ENCODE results near the gene SECISBP2. TPM values are rescaled to one million over a fixed set of nuclear protein-coding genes. Genes with fewer than 3 reads are reported as not detected.
"Not testable (repeated sequence)": the region's sequence is repeated elsewhere in the genome, so short reads cannot be mapped to it uniquely, and the experiment has no call there.

The SECISBP2 gene
- total RNA-seq, 1 experiment from 2014 or later, result 47.9 TPM

GRCh38 chr9:89295400-89295799 is 22.9 kb upstream of the SECISBP2 start:
- H3K36me3 ChIP-seq, result no peaks in the 10 kb centered on the region
- H3K27ac ChIP-seq, result no peak overlapping the region
- H3K9me3 ChIP-seq (replicated peaks), result peaks cover 5% of the 10 kb centered on the region
- DNase-seq, result no peak
- H3K27me3 ChIP-seq, result no peaks in the 10 kb centered on the region
- peaks cover 4% of the 10 kb centered on the region; the same call in 1 of the 2 replicates for H3K4me1 ChIP-seq
- no peak overlapping the region for H3K4me3 ChIP-seq

GRCh38 chr9:89301996-89302395 is 16.3 kb upstream of the SECISBP2 start:
- H3K9me3 ChIP-seq (replicated peaks); H3K4me3 ChIP-seq; H3K4me1 ChIP-seq; H3K27me3 ChIP-seq; H3K36me3 ChIP-seq; H3K27ac ChIP-seq; DNase-seq: not testable (repeated sequence)

- Histone ChIP-seq H3K27ac (no peak overlapping the region), H3K27me3 (no peaks in the 10 kb centered on the region), H3K4me1 (peaks cover under 1% of the 10 kb centered on the region; the same call in 1 of the 2 replicates), H3K36me3 (no peaks in the 10 kb centered on the region), H3K4me3 (no peak overlapping the region), H3K9me3 (replicated peaks) (peaks cover 4% of the 10 kb centered on the region; the same call in 1 of the 2 replicates)
- DNase-seq, result no peak
Measured at GRCh38 chr9:89304020-89304833, 14.1 kb upstream of the SECISBP2 start.

- H3K36me3 ChIP-seq, result no peaks in the 10 kb centered on the region
- no peaks in the 10 kb centered on the region for H3K27me3 ChIP-seq
- H3K4me1 ChIP-seq, result no peaks in the 10 kb centered on the region; the same call in 1 of the 2 replicates
- peaks cover 4% of the 10 kb centered on the region; the same call in 1 of the 2 replicates for H3K9me3 ChIP-seq (replicated peaks)
- no peak overlapping the region for H3K27ac ChIP-seq
- H3K4me3 ChIP-seq, result no peak overlapping the region
- no peak for DNase-seq
Measured at GRCh38 chr9:89304834-89305188, 13.5 kb upstream of the SECISBP2 start.

- H3K36me3 ChIP-seq, result no peaks in the 10 kb centered on the region
- H3K27ac ChIP-seq, result no peak overlapping the region
- H3K4me1 ChIP-seq, result no peaks in the 10 kb centered on the region; the same call in 1 of the 2 replicates
- no peak overlapping the region for H3K4me3 ChIP-seq
- no peak for DNase-seq
- peaks cover 4% of the 10 kb centered on the region; the same call in 1 of the 2 replicates for H3K9me3 ChIP-seq (replicated peaks)
- H3K27me3 ChIP-seq, result no peaks in the 10 kb centered on the region
Measured at GRCh38 chr9:89305868-89306267, 12.4 kb upstream of the SECISBP2 start.

- peaks cover 6% of the 10 kb centered on the region for H3K4me1 ChIP-seq
- H3K27ac ChIP-seq, result no peak overlapping the region
- H3K27me3 ChIP-seq, result no peaks in the 10 kb centered on the region
- H3K9me3 ChIP-seq (replicated peaks), result peaks cover 4% of the 10 kb centered on the region; the same call in 1 of the 2 replicates
- peaks cover 24% of the 10 kb centered on the region for H3K36me3 ChIP-seq
- H3K4me3 ChIP-seq, result no peak overlapping the region
- no peak for DNase-seq
Measured at GRCh38 chr9:89309166-89309565, 9.1 kb upstream of the SECISBP2 start.

GRCh38 chr9:89309608-89310474 is 8.5 kb upstream of the SECISBP2 start:
- Histone ChIP-seq H3K4me3 (peak overlapping the region; percentile 75), H3K4me1 (peaks cover 9% of the 10 kb centered on the region), H3K36me3 (peaks cover 31% of the 10 kb centered on the region), H3K27me3 (no peaks in the 10 kb centered on the region), H3K27ac (peak overlapping the region; percentile 94), H3K9me3 (replicated peaks) (no peaks in the 10 kb centered on the region)
- peak in 1 of 2 experiments; percentile 9 for DNase-seq

- Histone ChIP-seq H3K36me3 (peaks cover 40% of the 10 kb centered on the region), H3K4me1 (peaks cover 9% of the 10 kb centered on the region), H3K27ac (peak within 1 kb of the TSS; percentile 94), H3K9me3 (replicated peaks) (no peaks in the 10 kb centered on the region), H3K27me3 (no peaks in the 10 kb centered on the region), H3K4me3 (peak within 1 kb of the TSS; percentile 92)
- peak; percentile 100 for DNase-seq
Measured at GRCh38 chr9:89310475-89311345, 7.6 kb upstream of the SECISBP2 start, which contains the start of gene CKS2. Gene CKS2 (plus strand): TSS chr9:89311195. CDS start chr9:89311293, 98 bp downstream.

GRCh38 chr9:89311346-89312221 is 6.7 kb upstream of the SECISBP2 start:
- DNase-seq, result peak in 1 of 2 experiments; percentile 42
- Histone ChIP-seq H3K27me3 (no peaks in the 10 kb centered on the region), H3K36me3 (peaks cover 47% of the 10 kb centered on the region), H3K27ac (peak overlapping the region; percentile 67), H3K4me1 (peaks cover 9% of the 10 kb centered on the region), H3K4me3 (peak overlapping the region; percentile 92), H3K9me3 (replicated peaks) (no peaks in the 10 kb centered on the region)

GRCh38 chr9:89312222-89312571 is 6.1 kb upstream of the SECISBP2 start:
- Histone ChIP-seq H3K36me3 (peaks cover 53% of the 10 kb centered on the region), H3K4me3 (peak overlapping the region; percentile 92), H3K4me1 (peaks cover 9% of the 10 kb centered on the region), H3K27me3 (no peaks in the 10 kb centered on the region), H3K9me3 (replicated peaks) (no peaks in the 10 kb centered on the region), H3K27ac (peak overlapping the region; percentile 67)
- DNase-seq, result peak in 1 of 2 experiments; percentile 39

GRCh38 chr9:89313842-89314241 is 4.5 kb upstream of the SECISBP2 start:
- peak in 1 of 2 experiments; percentile 44 for DNase-seq
- peak overlapping the region; percentile 92 for H3K4me3 ChIP-seq
- no peaks in the 10 kb centered on the region for H3K27me3 ChIP-seq
- peaks cover 63% of the 10 kb centered on the region for H3K36me3 ChIP-seq
- no peaks in the 10 kb centered on the region for H3K9me3 ChIP-seq (replicated peaks)
- H3K27ac ChIP-seq, result no peak overlapping the region
- H3K4me1 ChIP-seq, result peaks cover 17% of the 10 kb centered on the region

- no peak overlapping the region for H3K27ac ChIP-seq
- H3K4me3 ChIP-seq, result no peak overlapping the region
- peaks cover 63% of the 10 kb centered on the region for H3K36me3 ChIP-seq
- no peaks in the 10 kb centered on the region for H3K27me3 ChIP-seq
- no peak for DNase-seq
- H3K9me3 ChIP-seq (replicated peaks), result no peaks in the 10 kb centered on the region
- peaks cover 17% of the 10 kb centered on the region for H3K4me1 ChIP-seq
Measured at GRCh38 chr9:89314955-89315354, 3.3 kb upstream of the SECISBP2 start.

GRCh38 chr9:89315482-89315881 is 2.8 kb upstream of the SECISBP2 start:
- H3K27ac ChIP-seq, result no peak overlapping the region
- H3K4me1 ChIP-seq, result peaks cover 17% of the 10 kb centered on the region
- peaks cover 63% of the 10 kb centered on the region for H3K36me3 ChIP-seq
- H3K9me3 ChIP-seq (replicated peaks), result no peaks in the 10 kb centered on the region
- DNase-seq, result no peak
- H3K27me3 ChIP-seq, result no peaks in the 10 kb centered on the region
- H3K4me3 ChIP-seq, result no peak overlapping the region

All from SJCRH30 (cell line).